Effector memory CD8-positive, alpha-beta T cell (primary cell): ENCODE data around the gene TMEM87B.
"Not testable (repeated sequence)": the region's sequence is repeated elsewhere in the genome, so short reads cannot be mapped to it uniquely, and the experiment has no call there.

Source experiments
- ATAC-seq: fragments of 150-1000 bp; cut with Tn5 transposase; replicated peaks from 2 replicates; pipeline ENCODE4 v1.10.0; 2021; ENCODE audit warnings: mild to moderate bottlenecking, moderate library complexity
- DNase-seq, 3 experiments: peaks; one replicate each; pipeline ENCODE4 v3.0.0; 2021
- H3K27ac Mint-ChIP-seq, 2 donors: one replicate each; pipeline ENCODE4 v1.8.0; 2022; ENCODE audit warnings: mild to moderate bottlenecking in 2 of 2, mixed read lengths in 2 of 2, moderate library complexity in 2 of 2
- H3K27me3 Mint-ChIP-seq, 2 donors: one replicate each; pipeline ENCODE4 v1.8.0; 2022; ENCODE audit warnings: mixed read lengths in 2 of 2
- H3K36me3 Mint-ChIP-seq: one replicate; pipeline ENCODE4 v1.8.0; 2022; ENCODE audit warnings: mild to moderate bottlenecking, moderate library complexity, mixed read lengths; ENCODE audit not compliant: insufficient read depth
- H3K4me1 Mint-ChIP-seq, 2 donors: one replicate each; pipeline ENCODE4 v1.8.0; 2022; ENCODE audit warnings: low read depth in 2 of 2, mixed read lengths in 2 of 2
- H3K4me3 Mint-ChIP-seq, 2 donors: one replicate each; pipeline ENCODE4 v1.8.0; 2022; ENCODE audit warnings: mild to moderate bottlenecking in 2 of 2, mixed read lengths in 2 of 2, moderate library complexity in 2 of 2
- H3K9me3 Mint-ChIP-seq, 2 donors: one replicate each; pipeline ENCODE4 v1.8.0; 2022; ENCODE audit warnings: mixed read lengths in 2 of 2

The TMEM87B gene

GRCh38 chr2:112041460-112041859 lies 13.6 kb upstream of the TMEM87B start:
- not testable (repeated sequence) for H3K4me3 Mint-ChIP-seq, DNase-seq, H3K27ac Mint-ChIP-seq, H3K36me3 Mint-ChIP-seq, H3K27me3 Mint-ChIP-seq, ATAC-seq, H3K9me3 Mint-ChIP-seq, H3K4me1 Mint-ChIP-seq

DNA sequence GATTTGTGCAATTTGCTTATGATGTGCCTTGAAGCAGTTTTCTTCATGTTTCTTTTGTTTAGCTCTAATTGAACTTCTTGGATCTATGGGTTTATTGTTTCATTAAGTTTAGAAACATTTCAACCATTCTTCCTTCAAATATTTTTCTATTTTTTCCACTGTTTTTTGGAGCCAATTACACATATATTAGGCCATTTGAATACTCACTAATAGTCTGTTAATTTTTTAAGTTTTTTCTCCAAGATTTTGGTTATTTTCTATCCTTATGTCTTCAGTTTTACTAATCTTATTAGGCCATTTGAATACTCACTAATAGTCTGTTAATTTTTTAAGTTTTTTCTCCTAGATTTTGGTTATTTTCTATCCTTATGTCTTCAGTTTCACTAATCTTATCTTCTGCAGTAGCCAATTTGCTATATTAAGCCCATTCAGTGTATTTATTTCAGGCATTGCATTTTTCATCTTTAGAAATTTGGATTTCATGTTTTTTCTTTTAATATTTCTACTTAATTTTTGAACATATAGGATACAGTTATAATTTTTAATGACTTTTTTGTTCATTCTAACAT lies 9.5 kb upstream of the TMEM87B start:
- Mint-ChIP-seq H3K9me3 (no peaks in the 10 kb centered on the region), H3K4me3 (no peak overlapping the region), H3K36me3 (no peaks in the 10 kb centered on the region), H3K27me3 (peaks cover 9 to 16% of the 10 kb centered on the region in 2 donors), H3K4me1 (peaks cover 0 to 3% of the 10 kb centered on the region in 2 donors), H3K27ac (no peak overlapping the region)
- ATAC-seq (no peak), DNase-seq (no peak)

DNA sequence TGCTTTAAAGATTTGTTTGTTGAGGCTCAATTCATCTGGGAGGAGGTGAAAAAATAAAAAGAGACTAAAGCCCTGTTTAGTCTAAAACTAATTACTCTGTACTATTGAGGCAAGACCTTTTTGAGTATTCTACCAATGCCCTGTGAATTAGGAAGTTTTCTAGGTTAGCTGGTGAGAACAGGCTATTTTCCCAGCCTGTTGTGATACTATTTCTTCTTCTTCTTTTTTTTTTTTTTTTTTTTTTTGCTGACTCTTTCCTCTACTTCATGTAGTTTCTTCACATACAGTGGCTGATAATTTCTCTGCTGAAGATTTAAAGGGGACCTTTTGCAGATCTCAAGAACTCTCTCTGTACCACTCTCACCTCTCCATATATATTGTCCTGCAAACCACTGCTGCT lies 8.8 kb upstream of the TMEM87B start:
- Mint-ChIP-seq H3K4me3 (no peak overlapping the region), H3K36me3 (no peaks in the 10 kb centered on the region), H3K27ac (no peak overlapping the region), H3K4me1 (peaks cover 0 to 3% of the 10 kb centered on the region in 2 donors), H3K27me3 (peaks cover 9 to 16% of the 10 kb centered on the region in 2 donors), H3K9me3 (no peaks in the 10 kb centered on the region)
- no peak for ATAC-seq
- no peak for DNase-seq

DNA sequence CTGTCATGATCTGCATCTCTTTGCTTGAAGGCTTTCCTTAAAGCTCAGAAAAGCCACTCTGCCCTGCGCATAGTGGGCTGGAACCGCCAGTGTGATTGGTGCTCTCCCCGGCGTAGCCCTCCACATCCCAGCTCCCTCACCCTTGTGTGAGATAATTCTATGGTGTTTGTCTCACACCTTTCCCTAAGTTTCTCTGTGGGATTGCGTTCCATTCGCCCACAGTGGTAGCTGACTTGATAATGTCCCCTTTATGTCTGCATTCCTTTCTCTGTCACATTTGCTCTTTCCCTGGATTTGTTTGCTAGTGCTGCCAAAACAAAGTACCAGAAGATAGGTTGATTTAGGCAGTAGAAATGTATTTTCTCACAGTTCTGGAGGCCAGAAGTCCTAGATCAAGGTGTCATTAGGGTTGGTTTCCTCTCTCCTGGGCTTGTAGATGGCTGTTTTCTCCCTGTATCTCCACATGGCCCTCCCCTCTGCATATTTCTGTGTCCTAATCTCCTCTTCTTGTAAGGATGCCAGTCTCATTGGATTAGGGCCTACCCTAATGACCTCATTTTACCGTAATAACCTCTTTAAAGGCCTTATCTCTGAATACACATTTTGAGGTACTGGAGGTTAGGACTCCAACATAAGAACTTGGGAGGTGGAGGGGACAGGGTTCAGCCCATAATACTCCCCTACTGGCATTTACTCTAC lies 7.4 kb upstream of the TMEM87B start:
- no peaks in the 10 kb centered on the region for H3K36me3 Mint-ChIP-seq
- no peak overlapping the region for H3K4me3 Mint-ChIP-seq
- DNase-seq (no peak), ATAC-seq (no peak)
- H3K27me3 Mint-ChIP-seq = peaks cover 9 to 16% of the 10 kb centered on the region in 2 donors
- no peak overlapping the region for H3K27ac Mint-ChIP-seq
- no peaks in the 10 kb centered on the region for H3K9me3 Mint-ChIP-seq
- H3K4me1 Mint-ChIP-seq = peaks cover 0 to 3% of the 10 kb centered on the region in 2 donors

GRCh38 chr2:112048236-112048592 lies 6.9 kb upstream of the TMEM87B start:
- Mint-ChIP-seq H3K36me3 (no peaks in the 10 kb centered on the region), H3K4me3 (no peak overlapping the region), H3K4me1 (peaks cover 0 to 3% of the 10 kb centered on the region in 2 donors), H3K9me3 (no peaks in the 10 kb centered on the region), H3K27ac (no peak overlapping the region), H3K27me3 (peaks cover 9 to 16% of the 10 kb centered on the region in 2 donors)
- no peak for ATAC-seq
- no peak for DNase-seq

- ATAC-seq (peak; percentile 81), DNase-seq (peak; percentile 15 to 28 (median 18))
- Mint-ChIP-seq H3K36me3 (no peaks in the 10 kb centered on the region), H3K9me3 (no peaks in the 10 kb centered on the region), H3K27ac (no peak overlapping the region), H3K27me3 (peaks cover 9 to 16% of the 10 kb centered on the region in 2 donors), H3K4me3 (no peak overlapping the region), H3K4me1 (peaks cover 7 to 8% of the 10 kb centered on the region in 2 donors)
Measured at GRCh38 chr2:112048887-112049286, 6.2 kb upstream of the TMEM87B start.

DNA sequence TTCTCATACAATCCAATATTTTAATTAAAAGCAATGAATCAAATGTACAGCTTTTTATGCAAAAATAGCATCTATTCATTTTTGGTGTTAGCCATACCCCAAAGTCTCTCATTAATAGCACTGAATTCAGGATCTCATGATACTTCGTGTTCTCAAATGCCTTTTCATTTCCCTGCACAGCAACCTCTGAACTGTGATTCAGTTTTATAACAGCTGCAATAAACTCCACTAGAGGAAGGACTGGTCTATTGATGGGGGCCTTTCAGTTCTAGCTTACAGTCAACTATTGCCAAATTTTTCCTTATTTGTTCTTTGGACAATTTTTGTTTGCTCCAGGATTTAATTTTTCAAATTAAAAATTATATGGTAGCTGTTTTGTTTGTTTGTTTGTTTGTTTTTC lies 4.8 kb upstream of the TMEM87B start:
- no peaks in the 10 kb centered on the region for H3K9me3 Mint-ChIP-seq
- peaks cover 3% of the 10 kb centered on the region for H3K36me3 Mint-ChIP-seq
- ATAC-seq = no peak
- no peak for DNase-seq
- H3K27ac Mint-ChIP-seq = no peak overlapping the region
- H3K4me1 Mint-ChIP-seq = peaks cover 10 to 12% of the 10 kb centered on the region in 2 donors
- H3K27me3 Mint-ChIP-seq = peaks cover 9 to 16% of the 10 kb centered on the region in 2 donors
- H3K4me3 Mint-ChIP-seq = no peak overlapping the region

- no peaks in the 10 kb centered on the region for H3K9me3 Mint-ChIP-seq
- peak; percentile 66 for ATAC-seq
- H3K27me3 Mint-ChIP-seq = no peaks in the 10 kb centered on the region
- H3K4me1 Mint-ChIP-seq = peaks cover 34 to 40% of the 10 kb centered on the region in 2 donors
- DNase-seq = peak; percentile 97 to 98 (median 98)
- H3K36me3 Mint-ChIP-seq = peaks cover 3% of the 10 kb centered on the region
- peak overlapping the region; percentile 86 to 90 for H3K4me3 Mint-ChIP-seq
- peak overlapping the region; percentile 89 to 93 for H3K27ac Mint-ChIP-seq
Measured at GRCh38 chr2:112053917-112054846, 887 bp upstream of the TMEM87B start.

GRCh38 chr2:112055730-112056625 lies 909 bp downstream of the TMEM87B start:
- Mint-ChIP-seq H3K4me3 (peak overlapping the region; percentile 82 to 90), H3K9me3 (no peaks in the 10 kb centered on the region), H3K27me3 (no peaks in the 10 kb centered on the region), H3K36me3 (peaks cover 14% of the 10 kb centered on the region), H3K4me1 (peaks cover 31 to 42% of the 10 kb centered on the region in 2 donors), H3K27ac (peak overlapping the region; percentile 85 to 93)
- ATAC-seq (no peak), DNase-seq (peak in 1 of 3 experiments; percentile 16)

GRCh38 chr2:112056626-112056987 lies 1.5 kb downstream of the TMEM87B start:
- H3K4me1 Mint-ChIP-seq = peaks cover 31 to 42% of the 10 kb centered on the region in 2 donors
- ATAC-seq = no peak

GRCh38 chr2:112059671-112060070 lies 4.6 kb downstream of the TMEM87B start:
- Mint-ChIP-seq H3K36me3 (peaks cover 23% of the 10 kb centered on the region), H3K27me3 (no peaks in the 10 kb centered on the region), H3K4me1 (peaks cover 34 to 48% of the 10 kb centered on the region in 2 donors), H3K27ac (no peak overlapping the region), H3K4me3 (no peak overlapping the region), H3K9me3 (no peaks in the 10 kb centered on the region)
- no peak for ATAC-seq
- no peak for DNase-seq

More at GRCh38 chr2:112056626-112056987, 1.5 kb downstream of the TMEM87B start:
- peak overlapping the region in 1 of 2 donors; percentile 93 for H3K27ac Mint-ChIP-seq
- no peaks in the 10 kb centered on the region for H3K9me3 Mint-ChIP-seq
- DNase-seq = no peak
- no peaks in the 10 kb centered on the region for H3K27me3 Mint-ChIP-seq
- peak overlapping the region; percentile 82 to 90 for H3K4me3 Mint-ChIP-seq
- peaks cover 14% of the 10 kb centered on the region for H3K36me3 Mint-ChIP-seq

- ATAC-seq (no peak), DNase-seq (no peak)
- H3K9me3 Mint-ChIP-seq = no peaks in the 10 kb centered on the region
- H3K27me3 Mint-ChIP-seq = no peaks in the 10 kb centered on the region
- H3K27ac Mint-ChIP-seq = no peak overlapping the region
- peaks cover 32 to 52% of the 10 kb centered on the region in 2 donors for H3K4me1 Mint-ChIP-seq
- no peak overlapping the region for H3K4me3 Mint-ChIP-seq
- H3K36me3 Mint-ChIP-seq = peaks cover 38% of the 10 kb centered on the region
Measured at GRCh38 chr2:112061299-112061698, 6.2 kb downstream of the TMEM87B start.

GRCh38 chr2:112061840-112062239 lies 6.8 kb downstream of the TMEM87B start:
- Mint-ChIP-seq H3K27ac (peak overlapping the region in 1 of 2 donors; percentile 19), H3K4me3 (no peak overlapping the region), H3K4me1 (peaks cover 28 to 48% of the 10 kb centered on the region in 2 donors), H3K9me3 (no peaks in the 10 kb centered on the region), H3K27me3 (no peaks in the 10 kb centered on the region), H3K36me3 (peaks cover 42% of the 10 kb centered on the region)
- no peak for ATAC-seq
- no peak for DNase-seq
